ENCODE measurements around the gene GRAMD1B. TPM values are rescaled to one million over a fixed set of nuclear protein-coding genes. Genes with fewer than 3 reads are reported as not detected.
A peak's percentile ranks its signal among the peaks of the same experiment; 100 is the strongest.

The GRAMD1B gene
- total RNA-seq (2021) (3.2 and 5.8 TPM in 2 replicates), Bru-seq, nascent RNA (percentile 43 among the genes with signal in this experiment), BruChase-seq, experiment 1, labeled RNA remaining after a 2-hour chase (percentile 37 among the genes with signal in this experiment), BruChase-seq, experiment 2, labeled RNA remaining after a 6-hour chase (percentile 36 among the genes with signal in this experiment)
- long read RNA-seq, partial matches to known transcripts: 0 of 1 reads
- long read RNA-seq, other reads (novel, unspliced or antisense): 1 of 1 reads

DNA sequence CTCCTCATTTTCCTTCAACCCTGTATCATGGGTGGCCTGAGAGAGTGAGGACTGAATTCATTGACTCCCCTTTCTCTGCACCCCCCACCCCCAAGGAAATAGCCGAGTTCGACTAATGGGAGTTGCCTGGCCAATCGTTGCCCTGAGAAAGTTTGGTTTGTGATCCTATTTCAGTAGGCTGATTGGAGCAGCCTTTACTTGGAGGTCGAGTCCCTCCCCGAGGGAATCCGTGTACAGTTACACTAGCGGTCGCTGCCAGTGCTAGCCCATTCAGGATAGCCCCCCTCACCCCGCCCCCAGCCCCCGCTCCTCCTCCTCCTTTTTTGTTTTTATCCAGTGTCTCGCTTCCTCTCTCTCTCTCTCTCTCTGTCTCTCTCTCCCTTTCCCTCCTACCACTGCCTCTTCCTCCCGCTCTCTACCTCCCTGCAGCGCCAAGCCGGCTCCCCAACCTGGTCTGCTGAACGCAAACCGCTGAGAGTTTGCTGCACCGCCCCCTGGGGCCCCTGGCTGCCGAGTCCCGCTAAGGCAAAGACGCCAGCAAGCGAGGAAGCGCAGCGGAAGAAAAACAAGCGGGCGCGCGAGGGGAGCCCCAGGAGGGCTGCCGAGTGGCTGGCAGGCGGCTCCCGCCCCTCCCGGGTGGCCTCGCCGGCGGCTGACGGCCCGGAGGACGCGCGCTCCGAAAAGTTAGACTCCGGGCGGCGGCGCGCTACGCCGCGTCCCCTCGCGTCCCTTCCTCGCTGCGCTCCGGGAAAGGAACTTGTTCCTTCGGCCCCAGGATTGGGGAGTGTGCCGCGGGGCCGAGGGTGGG lies at the start of gene GRAMD1B:
Gene GRAMD1B (plus strand): TSS at position 357 of the 808 bp plus-strand sequence. CDS start 524 bp downstream, outside the sequence.
- H3K4me2 ChIP-seq: peak within 1 kb of the TSS; percentile 62
- no peaks in the 10 kb centered on the region for H3K9me2 ChIP-seq (ENCODE audit: insufficient read depth)
- peaks cover 13% of the 10 kb centered on the region; the same call in 1 of the 2 replicates for H3K79me2 ChIP-seq (ENCODE audit: low read depth)
- ChIA-PET CTCF (no interaction called here), POLR2A (ENCODE audit: unreplicated experiment) (interaction anchor here (0.6 kb wide), 1 partner anchor 14 kb away, joined by 3 read pairs; no protein-coding TSS in a partner anchor)
- H3K27me3 ChIP-seq (ENCODE audit: insufficient read depth, low read depth): no peaks in the 10 kb centered on the region
- no peaks in the 10 kb centered on the region; the same call in 1 of the 2 replicates for H3K9me3 ChIP-seq (ENCODE audit: insufficient read depth, low read depth)
- peak within 1 kb of the TSS; percentile 85 for H2AFZ ChIP-seq
- no peaks in the 10 kb centered on the region for H4K20me1 ChIP-seq (ENCODE audit: insufficient read depth)
- DNase-seq: peak in 1 of 2 experiments; percentile 20
- peaks cover 24% of the 10 kb centered on the region for H3K4me1 ChIP-seq (replicated peaks; ENCODE audit: insufficient read depth)
- intact Hi-C loops (cut with micrococcal nuclease; ENCODE audit: unreplicated experiment): no loop called here
- peaks cover 20% of the 10 kb centered on the region for H3F3A ChIP-seq (ENCODE audit: insufficient read depth, low read depth)
- no TSS peak for BruUV-seq (replicated peaks)
- peak within 1 kb of the TSS; percentile 65 for H3K4me3 ChIP-seq
- no peak for TF ChIP-seq EZH2 (IDR thresholded peaks at IDR 0.05; ENCODE audit: low read depth)
- H3K27ac ChIP-seq: peak within 1 kb of the TSS; percentile 53
- H3K36me3 ChIP-seq (ENCODE audit: low read depth): no peaks in the 10 kb centered on the region

DNA sequence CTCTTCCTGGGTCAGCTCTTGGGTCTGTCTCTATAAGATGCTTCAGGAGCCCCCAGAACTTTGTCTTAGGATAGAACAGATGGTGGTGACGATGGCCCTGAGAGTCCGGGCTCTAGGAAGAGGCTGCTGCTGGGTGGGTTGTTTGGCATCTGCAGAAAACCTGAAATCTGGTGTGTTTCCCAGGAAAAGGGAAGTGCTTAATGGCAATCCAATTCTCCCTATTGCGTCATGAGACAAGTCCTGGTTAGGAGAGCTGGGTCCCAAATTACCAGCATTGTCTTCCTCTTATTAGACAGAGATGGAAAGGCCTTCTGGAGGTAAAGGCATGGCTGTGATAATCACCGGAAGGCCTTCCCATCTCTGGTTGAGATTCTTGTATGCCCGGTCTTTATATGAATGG lies 48.9 kb upstream of the GRAMD1B start:
- DNase-seq: no peak
- Histone ChIP-seq H4K20me1 (ENCODE audit: insufficient read depth) (no peaks in the 10 kb centered on the region), H2AFZ (no peak overlapping the region), H3F3A (ENCODE audit: insufficient read depth, low read depth) (no peaks in the 10 kb centered on the region), H3K4me2 (no peak overlapping the region), H3K36me3 (ENCODE audit: low read depth) (no peaks in the 10 kb centered on the region), H3K4me3 (no peak overlapping the region), H3K9me2 (ENCODE audit: insufficient read depth) (no peaks in the 10 kb centered on the region), H3K9me3 (ENCODE audit: insufficient read depth, low read depth) (no peaks in the 10 kb centered on the region), H3K27me3 (ENCODE audit: insufficient read depth, low read depth) (peaks cover 4% of the 10 kb centered on the region; the same call in 1 of the 2 replicates), H3K4me1 (replicated peaks; ENCODE audit: insufficient read depth) (peaks cover 16% of the 10 kb centered on the region), H3K27ac (no peak overlapping the region), H3K79me2 (ENCODE audit: low read depth) (no peaks in the 10 kb centered on the region)
- no peak for TF ChIP-seq EZH2 (IDR thresholded peaks at IDR 0.05; ENCODE audit: low read depth)
- TF ChIP-seq, protein P1, sequence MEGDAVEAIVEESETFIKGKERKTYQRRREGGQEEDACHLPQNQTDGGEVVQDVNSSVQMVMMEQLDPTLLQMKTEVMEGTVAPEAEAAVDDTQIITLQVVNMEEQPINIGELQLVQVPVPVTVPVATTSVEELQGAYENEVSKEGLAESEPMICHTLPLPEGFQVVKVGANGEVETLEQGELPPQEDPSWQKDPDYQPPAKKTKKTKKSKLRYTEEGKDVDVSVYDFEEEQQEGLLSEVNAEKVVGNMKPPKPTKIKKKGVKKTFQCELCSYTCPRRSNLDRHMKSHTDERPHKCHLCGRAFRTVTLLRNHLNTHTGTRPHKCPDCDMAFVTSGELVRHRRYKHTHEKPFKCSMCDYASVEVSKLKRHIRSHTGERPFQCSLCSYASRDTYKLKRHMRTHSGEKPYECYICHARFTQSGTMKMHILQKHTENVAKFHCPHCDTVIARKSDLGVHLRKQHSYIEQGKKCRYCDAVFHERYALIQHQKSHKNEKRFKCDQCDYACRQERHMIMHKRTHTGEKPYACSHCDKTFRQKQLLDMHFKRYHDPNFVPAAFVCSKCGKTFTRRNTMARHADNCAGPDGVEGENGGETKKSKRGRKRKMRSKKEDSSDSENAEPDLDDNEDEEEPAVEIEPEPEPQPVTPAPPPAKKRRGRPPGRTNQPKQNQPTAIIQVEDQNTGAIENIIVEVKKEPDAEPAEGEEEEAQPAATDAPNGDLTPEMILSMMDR (conservative IDR thresholded peaks at IDR 0.05): no peak
- intact Hi-C loops (cut with micrococcal nuclease; ENCODE audit: unreplicated experiment): no loop called here
- BruUV-seq (replicated peaks): no TSS peak
- POLR2A ChIA-PET (ENCODE audit: unreplicated experiment): no interaction called here
- CTCF ChIA-PET: no interaction called here

GRCh38 chr11:123381817-123382554 lies 48.1 kb upstream of the GRAMD1B start:
- ChIA-PET POLR2A (ENCODE audit: unreplicated experiment) (no interaction called here), CTCF (no interaction called here)
- Histone ChIP-seq H3K9me2 (ENCODE audit: insufficient read depth) (no peaks in the 10 kb centered on the region), H3K27me3 (ENCODE audit: insufficient read depth, low read depth) (0 out of 2 replicates have a peak, but pooled peaks cover 4% of the 10 kb centered on the region), H4K20me1 (ENCODE audit: insufficient read depth) (no peaks in the 10 kb centered on the region), H3K79me2 (ENCODE audit: low read depth) (no peaks in the 10 kb centered on the region), H3K4me2 (no peak overlapping the region), H3F3A (ENCODE audit: insufficient read depth, low read depth) (no peaks in the 10 kb centered on the region), H3K9me3 (ENCODE audit: insufficient read depth, low read depth) (no peaks in the 10 kb centered on the region), H3K4me1 (replicated peaks; ENCODE audit: insufficient read depth) (peaks cover 16% of the 10 kb centered on the region), H2AFZ (no peak overlapping the region), H3K27ac (no peak overlapping the region), H3K36me3 (ENCODE audit: low read depth) (no peaks in the 10 kb centered on the region), H3K4me3 (no peak overlapping the region)
- no peak for TF ChIP-seq EZH2 (IDR thresholded peaks at IDR 0.05; ENCODE audit: low read depth)
- TF ChIP-seq, protein P1 (conservative IDR thresholded peaks at IDR 0.05): no peak
- intact Hi-C loops (cut with micrococcal nuclease; ENCODE audit: unreplicated experiment): no loop called here
- no TSS peak for BruUV-seq (replicated peaks)
- no peak for DNase-seq
